ENCODE data around the gene C9orf43. TPM values are rescaled to one million over a fixed set of nuclear protein-coding genes. Genes with fewer than 3 reads are reported as not detected.

Gene C9orf43
- total RNA-seq, 1 donor from 2014 or later = 0.80 TPM

DNA sequence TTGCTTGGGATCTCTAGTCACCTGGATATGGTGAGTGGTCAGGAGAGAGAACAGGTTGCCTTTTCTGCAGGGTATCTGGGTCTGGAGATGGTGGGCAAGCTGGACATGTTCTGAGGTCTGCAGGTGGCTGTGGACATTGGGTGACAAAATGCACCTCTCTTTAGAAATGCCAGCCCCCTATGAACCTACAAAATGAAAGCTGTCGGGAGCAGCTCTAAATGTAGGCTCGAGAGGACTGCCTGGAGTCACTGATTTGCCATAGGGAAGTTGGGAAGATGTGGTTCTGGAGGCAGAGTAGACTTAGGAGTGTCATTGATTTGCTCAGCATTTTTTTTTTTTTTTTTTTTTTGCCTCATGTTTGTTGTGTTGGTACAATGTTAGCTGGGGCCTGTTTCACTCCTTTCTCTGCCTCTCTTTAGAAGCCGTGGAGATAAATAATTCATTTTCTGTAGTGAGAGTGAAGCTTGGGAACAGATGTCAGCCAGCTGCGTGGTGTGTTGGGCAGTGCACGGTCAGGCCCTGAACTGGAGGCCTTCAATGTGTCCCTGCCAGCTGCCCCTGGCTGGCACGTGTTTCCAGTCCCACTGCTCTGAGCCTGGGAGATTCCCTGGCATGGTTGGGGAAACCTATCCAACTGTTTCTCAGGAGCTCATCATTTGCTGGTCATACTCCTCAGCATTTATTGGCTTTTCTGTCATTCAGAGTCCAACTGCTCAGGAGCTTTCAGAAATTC lies 58.3 kb downstream of the C9orf43 start:
- Mint-ChIP-seq H3K27ac (no peak overlapping the region), H3K4me3 (no peak overlapping the region), H3K27me3 (peaks cover 13% of the 10 kb centered on the region), H3K36me3 (no peaks in the 10 kb centered on the region), H3K4me1 (ENCODE audit: unreplicated experiment) (peaks cover 31% of the 10 kb centered on the region), H3K9me3 (peaks cover 4% of the 10 kb centered on the region)
- no peak for DNase-seq (ENCODE audit: extremely low spot score, unreplicated experiment)
- TF ChIP-seq, protein P1, sequence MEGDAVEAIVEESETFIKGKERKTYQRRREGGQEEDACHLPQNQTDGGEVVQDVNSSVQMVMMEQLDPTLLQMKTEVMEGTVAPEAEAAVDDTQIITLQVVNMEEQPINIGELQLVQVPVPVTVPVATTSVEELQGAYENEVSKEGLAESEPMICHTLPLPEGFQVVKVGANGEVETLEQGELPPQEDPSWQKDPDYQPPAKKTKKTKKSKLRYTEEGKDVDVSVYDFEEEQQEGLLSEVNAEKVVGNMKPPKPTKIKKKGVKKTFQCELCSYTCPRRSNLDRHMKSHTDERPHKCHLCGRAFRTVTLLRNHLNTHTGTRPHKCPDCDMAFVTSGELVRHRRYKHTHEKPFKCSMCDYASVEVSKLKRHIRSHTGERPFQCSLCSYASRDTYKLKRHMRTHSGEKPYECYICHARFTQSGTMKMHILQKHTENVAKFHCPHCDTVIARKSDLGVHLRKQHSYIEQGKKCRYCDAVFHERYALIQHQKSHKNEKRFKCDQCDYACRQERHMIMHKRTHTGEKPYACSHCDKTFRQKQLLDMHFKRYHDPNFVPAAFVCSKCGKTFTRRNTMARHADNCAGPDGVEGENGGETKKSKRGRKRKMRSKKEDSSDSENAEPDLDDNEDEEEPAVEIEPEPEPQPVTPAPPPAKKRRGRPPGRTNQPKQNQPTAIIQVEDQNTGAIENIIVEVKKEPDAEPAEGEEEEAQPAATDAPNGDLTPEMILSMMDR (conservative IDR thresholded peaks at IDR 0.05) = no peak

DNA sequence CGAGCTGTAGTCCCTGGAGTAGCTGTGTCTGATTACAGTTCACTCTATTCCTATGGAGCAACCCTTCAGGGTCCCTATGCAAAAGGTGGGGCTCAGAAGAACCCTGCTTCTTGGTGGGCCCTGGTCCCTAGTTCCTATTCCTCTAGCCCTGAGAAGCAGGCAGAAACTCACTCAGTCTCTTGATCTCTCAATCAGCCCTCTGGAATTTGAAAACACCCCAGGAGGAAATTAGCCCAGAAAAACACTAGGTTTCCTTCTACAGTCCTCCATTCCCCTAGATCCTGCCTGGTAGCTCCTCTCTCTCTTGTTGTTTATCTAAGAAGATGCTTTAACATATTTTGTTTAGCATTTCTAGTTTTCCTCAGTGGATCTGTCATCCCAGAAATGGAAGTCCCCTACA lies 60.6 kb downstream of the C9orf43 start:
- no peak overlapping the region for H3K27ac Mint-ChIP-seq
- no peaks in the 10 kb centered on the region for H3K27me3 Mint-ChIP-seq
- no peaks in the 10 kb centered on the region for H3K36me3 Mint-ChIP-seq
- peak; percentile 15 for DNase-seq (ENCODE audit: extremely low spot score, unreplicated experiment)
- H3K4me3 Mint-ChIP-seq = no peak overlapping the region
- H3K9me3 Mint-ChIP-seq = peaks cover 4% of the 10 kb centered on the region
- TF ChIP-seq, protein P1 (conservative IDR thresholded peaks at IDR 0.05) = no peak
- H3K4me1 Mint-ChIP-seq (ENCODE audit: unreplicated experiment) = peaks cover 17% of the 10 kb centered on the region

DNA sequence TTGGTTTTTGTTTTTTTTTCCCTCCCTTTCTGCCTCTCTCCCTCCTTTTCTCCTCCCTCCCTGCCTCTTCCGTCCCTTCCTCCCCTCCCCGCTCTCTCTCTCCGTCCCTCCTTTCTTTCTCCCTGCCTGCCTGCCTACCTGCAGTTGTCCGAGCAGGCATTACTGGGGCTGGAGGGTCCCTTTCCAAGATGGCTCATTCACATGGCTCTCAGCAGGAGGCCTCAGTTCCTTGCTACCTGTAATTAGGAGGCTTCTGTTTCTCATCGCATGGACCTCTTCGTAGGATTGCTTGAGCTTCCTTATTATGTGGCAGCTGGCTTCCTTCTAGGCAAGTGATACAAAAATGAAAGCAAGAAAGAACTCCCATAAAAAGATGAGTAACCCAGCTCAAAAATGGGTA lies 61.0 kb downstream of the C9orf43 start:
- Mint-ChIP-seq H3K27me3 (no peaks in the 10 kb centered on the region), H3K27ac (no peak overlapping the region), H3K4me3 (no peak overlapping the region), H3K36me3 (no peaks in the 10 kb centered on the region), H3K4me1 (ENCODE audit: unreplicated experiment) (peaks cover 16% of the 10 kb centered on the region), H3K9me3 (peaks cover 4% of the 10 kb centered on the region)
- TF ChIP-seq, protein P1 (conservative IDR thresholded peaks at IDR 0.05) = no peak
- peak; percentile 13 for DNase-seq (ENCODE audit: extremely low spot score, unreplicated experiment)

DNA sequence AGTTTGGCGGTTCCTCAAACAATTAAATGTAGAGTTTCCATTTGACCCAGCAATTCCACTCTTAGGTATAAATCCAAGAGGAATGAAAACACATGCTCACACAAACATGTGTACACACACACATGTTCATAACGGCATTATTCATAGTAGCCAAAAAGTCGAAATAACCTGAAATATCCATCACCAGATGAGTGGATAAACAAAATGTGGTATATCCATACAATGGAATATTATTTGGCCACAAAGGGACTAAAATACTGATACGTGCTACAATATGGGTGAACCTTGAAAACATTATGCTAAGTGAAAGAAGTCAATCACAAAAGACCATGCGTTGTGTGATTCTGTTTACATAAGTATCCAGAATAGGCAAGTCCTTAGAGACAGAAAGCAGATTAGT lies 61.7 kb downstream of the C9orf43 start:
- TF ChIP-seq, protein P1 (conservative IDR thresholded peaks at IDR 0.05) = no peak
- no peak for DNase-seq (ENCODE audit: extremely low spot score, unreplicated experiment)
- peaks cover 16% of the 10 kb centered on the region for H3K4me1 Mint-ChIP-seq (ENCODE audit: unreplicated experiment)
- H3K27me3 Mint-ChIP-seq = no peaks in the 10 kb centered on the region
- no peak overlapping the region for H3K27ac Mint-ChIP-seq
- H3K36me3 Mint-ChIP-seq = no peaks in the 10 kb centered on the region
- H3K9me3 Mint-ChIP-seq = peaks cover 4% of the 10 kb centered on the region
- H3K4me3 Mint-ChIP-seq = no peak overlapping the region

DNA sequence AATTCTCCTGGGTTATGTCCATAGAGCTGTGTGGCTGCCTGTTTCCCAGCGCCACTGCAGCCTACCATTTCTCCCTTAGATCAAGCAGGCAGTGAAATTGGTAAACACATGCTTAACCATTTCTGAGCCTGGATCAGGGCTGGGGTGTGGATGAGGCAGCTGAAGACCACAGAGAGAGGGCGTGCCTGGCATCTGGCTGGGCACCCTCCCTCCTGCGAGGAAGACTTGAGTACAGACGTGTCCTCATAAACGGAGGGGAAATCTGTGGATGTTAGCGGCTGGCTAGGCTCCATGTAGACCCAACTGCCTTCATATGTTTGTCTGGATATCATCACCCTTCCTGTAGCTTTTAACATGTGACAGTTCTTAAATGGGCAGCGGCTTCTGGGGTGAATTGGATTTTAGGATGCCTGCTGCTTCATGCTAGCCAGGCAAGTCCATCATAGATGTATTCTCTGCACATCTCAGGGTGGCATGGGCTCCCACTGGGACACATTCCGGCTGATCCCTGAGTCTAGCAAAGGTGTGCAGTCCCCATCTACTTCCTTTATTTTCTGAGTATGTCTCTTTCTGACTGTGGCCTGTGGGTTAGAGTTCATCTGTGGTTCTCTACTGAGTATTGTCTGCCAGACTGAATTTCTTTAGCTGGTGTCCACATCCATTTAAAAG lies 63.9 kb downstream of the C9orf43 start:
- H3K27me3 Mint-ChIP-seq = no peaks in the 10 kb centered on the region
- peaks cover 16% of the 10 kb centered on the region for H3K4me1 Mint-ChIP-seq (ENCODE audit: unreplicated experiment)
- H3K9me3 Mint-ChIP-seq = peaks cover 4% of the 10 kb centered on the region
- peak overlapping the region; percentile 12 for H3K27ac Mint-ChIP-seq
- TF ChIP-seq, protein P1 (conservative IDR thresholded peaks at IDR 0.05) = no peak
- no peak overlapping the region for H3K4me3 Mint-ChIP-seq
- peak; percentile 49 for DNase-seq (ENCODE audit: extremely low spot score, unreplicated experiment)
- no peaks in the 10 kb centered on the region for H3K36me3 Mint-ChIP-seq
